HepG2 (cell line): ENCODE measurements around the gene HS3ST3B1. TPM values are rescaled to one million over a fixed set of nuclear protein-coding genes. Genes with fewer than 3 reads are reported as not detected.
A peak's percentile ranks its signal among the peaks of the same experiment; 100 is the strongest.

ENCODE experiments used
- ATAC-seq: fragments of 200-7000 bp; cut with Tn5 transposase; 3 replicates; pipeline ENCODE4 v1.9.1; 2020; ENCODE audit warnings: mild to moderate bottlenecking, moderate library complexity
- BruUV-seq: library from RNA; stranded (reverse); fragments of 400-500 nt; replicated peaks from 2 replicates; lab custom pipeline; 2021; lab: Mats Ljungman, UMichigan
- CTCF ChIA-PET: fragments of 300-600 bp; formaldehyde crosslinking; extraction: SDS; loops from one replicate; lab custom pipeline; 2021; ENCODE audit warnings: low total read pairs, inconsistent platforms, low intra/inter-chr PET ratio; lab: Yijun Ruan, JAX
- POLR2A ChIA-PET: fragments of 350-600 bp; sonication (Branson Sonifier 250); formaldehyde crosslinking; loops from one replicate; lab custom pipeline; 2020; ENCODE audit warnings: antibody characterized with exemption, inconsistent platforms; lab: Yijun Ruan, JAX
- DNase-seq: peaks from one replicate; pipeline ENCODE4 v3.0.0-alpha.2; 2015; ENCODE audit warnings: low spot score
- FAIRE-seq: peaks from 3 replicates; lab custom pipeline; 2011; peaks lifted over from hg19 to GRCh38; lab: Jason Lieb, UNC
- H2AFZ ChIP-seq: one replicate; pipeline ENCODE4 v1.6.1; 2011; ENCODE audit warnings: low read length, inconsistent platforms
- H3K27ac ChIP-seq: fragments of 300-600 bp; 3 replicates; pipeline ENCODE4 v1.8.0; 2011; ENCODE audit warnings: mixed run types, mild to moderate bottlenecking, mixed read lengths, low read length, inconsistent platforms; ENCODE audit not compliant: insufficient read depth; ENCODE audit errors: extremely low read length
- H3K27me3 ChIP-seq, 2 experiments: fragments of 200-600 bp in 1 of 2; 2 replicates in 1 of 2; 3 replicates in 1 of 2; pipeline versions ENCODE4 v1.6.0 to v1.8.0; 2011; ENCODE audit warnings: low read length in 2 of 2, mild to moderate bottlenecking in 2 of 2, moderate library complexity in 2 of 2, inconsistent platforms in 1 of 2; ENCODE audit not compliant: insufficient read depth in 2 of 2, control insufficient read depth in 1 of 2
- H3K36me3 ChIP-seq, 2 experiments: fragments of 200-600 bp in 1 of 2; replicated peaks in 1 of 2; 2 replicates in 1 of 2; 3 replicates in 1 of 2; pipeline versions ENCODE4 v1.5.1 to v1.8.0; 2011; ENCODE audit warnings: low read length in 2 of 2, inconsistent platforms in 1 of 2; ENCODE audit not compliant: insufficient read depth in 2 of 2, control insufficient read depth in 1 of 2
- H3K4me1 ChIP-seq: 2 replicates; pipeline ENCODE4 v1.5.1; 2012; ENCODE audit warnings: low read length, inconsistent platforms; ENCODE audit not compliant: insufficient read depth
- H3K4me2 ChIP-seq: 2 replicates; pipeline ENCODE4 v1.6.0; 2011; ENCODE audit warnings: low read depth, low read length, inconsistent platforms
- H3K4me3 ChIP-seq, 3 experiments: fragments of 200-600 bp in 1 of 3; sonication (generic), shearing (Covaris generic) in 1 of 3; replicated peaks in 1 of 3; 2 replicates each; pipeline ENCODE4 v1.5.1; 2011 to 2016; ENCODE audit warnings: low read length in 3 of 3, inconsistent platforms in 2 of 3, low read depth in 2 of 3, mild to moderate bottlenecking in 2 of 3, control low read depth in 1 of 3, mixed read lengths in 1 of 3; ENCODE audit not compliant: insufficient read depth in 1 of 3
- H3K79me2 ChIP-seq: one replicate; pipeline ENCODE4 v1.6.1; 2011; ENCODE audit warnings: low read length, inconsistent platforms; ENCODE audit not compliant: insufficient read depth
- H3K9ac ChIP-seq: 2 replicates; pipeline ENCODE4 v1.6.0; 2011; ENCODE audit warnings: mild to moderate bottlenecking, low read depth, low read length, inconsistent platforms; ENCODE audit not compliant: insufficient read depth
- H3K9me3 ChIP-seq: 2 replicates; pipeline ENCODE4 v1.5.1; 2012; ENCODE audit warnings: mild to moderate bottlenecking, low read length
- H4K20me1 ChIP-seq: 2 replicates; pipeline ENCODE4 v1.6.0; 2011; ENCODE audit warnings: inconsistent platforms, mild to moderate bottlenecking, low read length, moderate library complexity; ENCODE audit not compliant: insufficient read depth
- CEBPG ChIP-seq: IDR thresholded peaks from 2 replicates; pipeline ENCODE4 v1.6.1; 2016
- KIAA2018 ChIP-seq: sonication (generic); formaldehyde crosslinking; IDR thresholded peaks from 2 replicates; pipeline ENCODE4 v1.5.0; 2020; ENCODE audit warnings: mild to moderate bottlenecking, missing genetic modification reagents, borderline replicate concordance
- KLF16 ChIP-seq, 2 experiments: sonication (generic) in 1 of 2; formaldehyde crosslinking in 1 of 2; IDR thresholded peaks; 2 replicates each; pipeline versions ENCODE4 v1.6.1 to v1.8.0; 2016 to 2023; ENCODE audit warnings: missing genetic modification reagents in 2 of 2, missing compliant biosample characterization in 1 of 2
- WGBS: methylation state at CpG from one replicate; pipeline ENCODE4 v1.1.6; 2017; ENCODE audit warnings: low lambda C conversion rate; 5-methylcytosine and 5-hydroxymethylcytosine counted together
- in situ Hi-C: cut with HindIII; loops from 2 replicates; pipeline ENCODE4 v1.10.0; 2017; ENCODE audit warnings: low pct_unique_long_range_greater_than_20kb; ENCODE audit not compliant: extremely low pct_ligation_motif_present
- intact Hi-C: fragments of 100-400 bp; cut with micrococcal nuclease; formaldehyde crosslinking; loops from one replicate; pipeline ENCODE4 v1.10.0; 2022; ENCODE audit not compliant: unreplicated experiment
- polyA plus RNA-seq, 8 experiments: library from polyadenylated mRNA; depleted of rRNA in 3 of 8; stranded (reverse) in 7 of 8; unstranded in 1 of 8; fragments of >200 nt; fragmentation: Illumina TruSeq in 4 of 8; extraction: Trizol in 4 of 8; gene quantifications; 2 replicates each; pipeline versions ENCODE4 v1.2.1 to v1.2.3, GENCODE V29; 2011 to 2016; ENCODE audit warnings: low read depth in 4 of 8, missing spikeins in 1 of 8, mixed read lengths in 1 of 8; ENCODE audit not compliant: insufficient read depth in 1 of 8
- total RNA-seq, 5 experiments: library from RNA; depleted of rRNA; stranded (reverse); fragments of >200 nt; fragmentation: Illumina TruSeq; extraction: Trizol; gene quantifications; 2 replicates each; pipeline ENCODE4 v1.2.3, GENCODE V29; 2016; ENCODE audit warnings: low read depth in 1 of 5
- TF ChIP-seq, protein P1 (sequence below): sonication (generic); formaldehyde crosslinking; IDR thresholded peaks from 2 replicates; pipeline ENCODE4 v1.8.0; 2023; ENCODE audit warnings: mild to moderate bottlenecking, missing genetic modification reagents
- TF ChIP-seq, protein P2 (sequence below): sonication (generic); formaldehyde crosslinking; IDR thresholded peaks from 2 replicates; pipeline ENCODE4 v1.4.0; 2020; ENCODE audit warnings: missing genetic modification reagents, borderline replicate concordance

HS3ST3B1 gene
- total and polyA plus RNA-seq, 2 of the 13 experiments (the other 11 are each of a cell fraction or from before 2014, with no cell fraction given): 15.7 to 39.5 TPM

DNA sequence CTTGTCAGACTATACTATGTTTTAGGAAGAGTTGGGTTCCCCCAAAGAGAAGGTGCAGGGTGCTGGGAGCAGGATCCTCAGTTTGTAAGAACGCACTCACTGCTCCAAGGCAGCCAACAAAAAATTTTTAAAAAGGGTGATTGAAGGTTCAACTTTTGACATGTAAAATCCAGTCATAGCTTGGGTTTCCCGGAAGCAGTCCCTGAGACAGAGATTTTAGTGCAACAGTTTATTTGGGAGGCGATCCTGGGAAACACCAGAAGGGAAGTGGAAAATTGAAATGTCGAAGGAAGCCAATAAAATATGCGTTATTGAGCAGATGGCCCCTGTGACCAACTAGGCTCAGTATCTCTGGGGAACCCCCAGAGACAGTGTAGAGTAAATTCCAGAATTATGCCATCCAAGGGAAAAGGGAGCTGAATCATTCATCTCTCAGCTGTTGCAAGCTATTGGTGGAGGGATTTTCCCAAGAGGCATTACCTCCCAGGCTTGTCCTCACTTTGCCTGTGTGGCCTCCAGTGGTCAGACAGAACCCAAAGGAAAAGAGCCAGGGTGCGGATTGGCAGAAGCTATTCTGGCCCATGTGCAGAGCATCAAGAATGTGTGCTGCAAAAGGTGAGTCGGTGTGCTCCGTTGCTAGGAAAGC is 72.9 kb downstream of the HS3ST3B1 start:
- FAIRE-seq (peak; percentile 42), ATAC-seq (peak; percentile 76), DNase-seq (peak; percentile 93)
- Histone ChIP-seq H3K9ac (peak overlapping the region; percentile 88), H4K20me1 (peaks cover 3% of the 10 kb centered on the region; the same call in 1 of the 2 replicates), H3K79me2 (peaks cover 50% of the 10 kb centered on the region), H3K4me3 (peak overlapping the region; percentile 55 to 87 (median 68)), H3K9me3 (no peaks in the 10 kb centered on the region), H3K4me1 (peaks cover 50% of the 10 kb centered on the region), H2AFZ (no peak overlapping the region), H3K27ac (peak overlapping the region; percentile 99), H3K36me3 (peaks cover 0 to 3% of the 10 kb centered on the region in 2 experiments; a peak in 1 of 5 replicates), H3K27me3 (no peaks in the 10 kb centered on the region; a peak in 1 of 5 replicates), H3K4me2 (peak overlapping the region; percentile 91)
- CTCF ChIA-PET: no interaction called here
- BruUV-seq: TSS peak; percentile 90
- in situ Hi-C loops: loop anchor here (5.0 kb wide), 1 partner anchor 66 kb away; no protein-coding TSS in a partner anchor
- intact Hi-C loops: loop anchor here (1.0 to 10.0 kb wide), 5 partner anchors 48 to 779 kb away; partner anchors contain the start of gene HS3ST3B1
- 1% methylated on average over 8 of the region's 8 CpGs for WGBS
- POLR2A ChIA-PET: interaction anchor here (0.8 to 5.7 kb wide), 29 partner anchors 9 to 326 kb away, joined by 3 to 288 read pairs (median 5); partner anchors contain the start of gene HS3ST3B1
- TF ChIP-seq, protein P1, sequence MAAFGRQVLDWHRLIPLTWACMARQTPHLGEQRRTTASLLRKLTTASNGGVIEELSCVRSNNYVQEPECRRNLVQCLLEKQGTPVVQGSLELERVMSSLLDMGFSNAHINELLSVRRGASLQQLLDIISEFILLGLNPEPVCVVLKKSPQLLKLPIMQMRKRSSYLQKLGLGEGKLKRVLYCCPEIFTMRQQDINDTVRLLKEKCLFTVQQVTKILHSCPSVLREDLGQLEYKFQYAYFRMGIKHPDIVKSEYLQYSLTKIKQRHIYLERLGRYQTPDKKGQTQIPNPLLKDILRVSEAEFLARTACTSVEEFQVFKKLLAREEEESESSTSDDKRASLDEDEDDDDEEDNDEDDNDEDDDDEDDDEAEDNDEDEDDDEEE (CRISPR knock-in tag): no peak; the same call in 1 of the 2 replicates
- TF ChIP-seq CEBPG (peak; percentile 61), KIAA2018 (CRISPR knock-in tag) (no peak), KLF16 (CRISPR knock-in tag; IDR thresholded peaks at IDR 0.05) (0 out of 4 replicates have a peak, but pooled peaks of 1 of the 2 experiments have one; percentile 24)
- TF ChIP-seq, protein P2, sequence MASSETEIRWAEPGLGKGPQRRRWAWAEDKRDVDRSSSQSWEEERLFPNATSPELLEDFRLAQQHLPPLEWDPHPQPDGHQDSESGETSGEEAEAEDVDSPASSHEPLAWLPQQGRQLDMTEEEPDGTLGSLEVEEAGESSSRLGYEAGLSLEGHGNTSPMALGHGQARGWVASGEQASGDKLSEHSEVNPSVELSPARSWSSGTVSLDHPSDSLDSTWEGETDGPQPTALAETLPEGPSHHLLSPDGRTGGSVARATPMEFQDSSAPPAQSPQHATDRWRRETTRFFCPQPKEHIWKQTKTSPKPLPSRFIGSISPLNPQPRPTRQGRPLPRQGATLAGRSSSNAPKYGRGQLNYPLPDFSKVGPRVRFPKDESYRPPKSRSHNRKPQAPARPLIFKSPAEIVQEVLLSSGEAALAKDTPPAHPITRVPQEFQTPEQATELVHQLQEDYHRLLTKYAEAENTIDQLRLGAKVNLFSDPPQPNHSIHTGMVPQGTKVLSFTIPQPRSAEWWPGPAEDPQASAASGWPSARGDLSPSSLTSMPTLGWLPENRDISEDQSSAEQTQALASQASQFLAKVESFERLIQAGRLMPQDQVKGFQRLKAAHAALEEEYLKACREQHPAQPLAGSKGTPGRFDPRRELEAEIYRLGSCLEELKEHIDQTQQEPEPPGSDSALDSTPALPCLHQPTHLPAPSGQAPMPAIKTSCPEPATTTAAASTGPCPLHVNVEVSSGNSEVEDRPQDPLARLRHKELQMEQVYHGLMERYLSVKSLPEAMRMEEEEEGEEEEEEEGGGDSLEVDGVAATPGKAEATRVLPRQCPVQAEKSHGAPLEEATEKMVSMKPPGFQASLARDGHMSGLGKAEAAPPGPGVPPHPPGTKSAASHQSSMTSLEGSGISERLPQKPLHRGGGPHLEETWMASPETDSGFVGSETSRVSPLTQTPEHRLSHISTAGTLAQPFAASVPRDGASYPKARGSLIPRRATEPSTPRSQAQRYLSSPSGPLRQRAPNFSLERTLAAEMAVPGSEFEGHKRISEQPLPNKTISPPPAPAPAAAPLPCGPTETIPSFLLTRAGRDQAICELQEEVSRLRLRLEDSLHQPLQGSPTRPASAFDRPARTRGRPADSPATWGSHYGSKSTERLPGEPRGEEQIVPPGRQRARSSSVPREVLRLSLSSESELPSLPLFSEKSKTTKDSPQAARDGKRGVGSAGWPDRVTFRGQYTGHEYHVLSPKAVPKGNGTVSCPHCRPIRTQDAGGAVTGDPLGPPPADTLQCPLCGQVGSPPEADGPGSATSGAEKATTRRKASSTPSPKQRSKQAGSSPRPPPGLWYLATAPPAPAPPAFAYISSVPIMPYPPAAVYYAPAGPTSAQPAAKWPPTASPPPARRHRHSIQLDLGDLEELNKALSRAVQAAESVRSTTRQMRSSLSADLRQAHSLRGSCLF (CRISPR knock-in tag): no peak
